K562 (cell line): ENCODE measurements around the gene RNF166. TPM values are rescaled to one million over a fixed set of nuclear protein-coding genes. Genes with fewer than 3 reads are reported as not detected.

Experiments
- ATAC-seq: fragments of 200-7000 bp; cut with Tn5 transposase; 3 replicates; pipeline ENCODE4 v1.9.1; 2020; ENCODE audit warnings: moderate library complexity
- BruUV-seq: library from RNA; stranded (reverse); fragments of 400-500 nt; replicated peaks from 2 replicates; lab custom pipeline; 2021; lab: Mats Ljungman, UMichigan
- CTCF ChIA-PET: fragments of 300-600 bp; formaldehyde crosslinking; extraction: SDS; loops from one replicate; lab custom pipeline; 2021; ENCODE audit warnings: low intra/inter-chr PET ratio; lab: Yijun Ruan, JAX
- POLR2A ChIA-PET: fragments of 300-600, 350-650 bp; sonication (Branson Sonifier 250); formaldehyde crosslinking; extraction: SDS; loops from one replicate; lab custom pipeline; 2021; ENCODE audit warnings: antibody characterized with exemption, inconsistent platforms; lab: Yijun Ruan, JAX
- DNase-seq, 4 experiments: peaks; one replicate each; pipeline versions ENCODE4 v3.0.0 to v3.0.0-alpha.2; 2011 to 2018; ENCODE audit warnings: low spot score in 3 of 4, mixed read lengths in 3 of 4; ENCODE audit errors: extremely low read depth in 1 of 4
- FAIRE-seq: peaks from 2 replicates; lab custom pipeline; 2011; peaks lifted over from hg19 to GRCh38; lab: Jason Lieb, UNC
- H2AFZ ChIP-seq: 2 replicates; pipeline ENCODE4 v1.6.0; 2011; ENCODE audit warnings: low read depth, low read length, control low read depth, inconsistent platforms
- H3K27ac ChIP-seq: fragments of 200-600 bp; 3 replicates; pipeline ENCODE4 v1.8.0; 2011; ENCODE audit warnings: low read depth, mild to moderate bottlenecking, control low read depth, inconsistent platforms, low read length, moderate library complexity, mixed read lengths; ENCODE audit errors: extremely low read depth
- H3K27me3 ChIP-seq, 2 experiments: fragments of 300-600 bp in 1 of 2; 2 replicates in 1 of 2; 3 replicates in 1 of 2; pipeline versions ENCODE4 v1.6.0 to v1.8.0; 2011; ENCODE audit warnings: inconsistent platforms in 2 of 2, low read length in 2 of 2, mild to moderate bottlenecking in 1 of 2, mixed read lengths in 1 of 2, moderate library complexity in 1 of 2; ENCODE audit not compliant: control insufficient read depth in 2 of 2, insufficient read depth in 2 of 2
- H3K36me3 ChIP-seq: fragments of 300-600 bp; 3 replicates; pipeline ENCODE4 v1.8.0; 2011; ENCODE audit warnings: mild to moderate bottlenecking, low read length, inconsistent platforms; ENCODE audit not compliant: control insufficient read depth, insufficient read depth
- H3K4me1 ChIP-seq, 2 experiments: fragments of 200-600 bp in 1 of 2; replicated peaks in 1 of 2; 2 replicates in 1 of 2; 3 replicates in 1 of 2; pipeline versions ENCODE4 v1.5.1 to v1.8.0; 2011; ENCODE audit warnings: inconsistent platforms in 2 of 2, low read length in 2 of 2, mild to moderate bottlenecking in 1 of 2, mixed read lengths in 1 of 2, moderate library complexity in 1 of 2; ENCODE audit not compliant: control insufficient read depth in 2 of 2, insufficient read depth in 2 of 2
- H3K4me2 ChIP-seq: 2 replicates; pipeline ENCODE4 v1.6.1; 2011; ENCODE audit warnings: low read length, control low read depth, inconsistent platforms, mixed read lengths; ENCODE audit not compliant: insufficient read depth
- H3K4me3 ChIP-seq: fragments of 200-600 bp; sonication (generic), shearing (Covaris generic); 2 replicates; pipeline ENCODE4 v1.5.1; 2016; ENCODE audit warnings: control low read depth, inconsistent platforms
- H3K79me2 ChIP-seq: fragments of 200-600 bp; 3 replicates; pipeline ENCODE4 v1.8.0; 2011; ENCODE audit warnings: low read length, inconsistent platforms; ENCODE audit not compliant: control insufficient read depth, insufficient read depth
- H3K9ac ChIP-seq, 2 experiments: 2 replicates each; pipeline versions ENCODE4 v1.6.0 to v1.6.1; 2011; ENCODE audit warnings: low read depth in 2 of 2, low read length in 2 of 2, control low read depth in 1 of 2, inconsistent platforms in 1 of 2, mild to moderate bottlenecking in 1 of 2, mixed read lengths in 1 of 2; ENCODE audit not compliant: insufficient read depth in 1 of 2
- H3K9me1 ChIP-seq: one replicate; pipeline ENCODE4 v1.6.0; 2011; ENCODE audit warnings: inconsistent platforms, mild to moderate bottlenecking, low read length, moderate library complexity; ENCODE audit not compliant: control insufficient read depth, insufficient read depth
- H3K9me3 ChIP-seq: replicated peaks from 2 replicates; pipeline ENCODE4 v1.5.1; 2011; ENCODE audit warnings: low read depth, low read length, inconsistent platforms; ENCODE audit not compliant: control insufficient read depth, insufficient read depth
- H4K20me1 ChIP-seq: replicated peaks from 2 replicates; pipeline ENCODE4 v1.6.1; 2011; ENCODE audit warnings: low read length, inconsistent platforms, mixed read lengths; ENCODE audit not compliant: control insufficient read depth, insufficient read depth
- PRPF4 ChIP-seq: fragments of 200-400 bp; formaldehyde crosslinking; IDR thresholded peaks from one replicate; pipeline ENCODE4 v1.6.1; 2017; ENCODE audit warnings: low read length, low read depth, mild to moderate bottlenecking; ENCODE audit not compliant: insufficient read depth, poor library complexity, severe bottlenecking
- RERE ChIP-seq: sonication (generic); formaldehyde crosslinking; IDR thresholded peaks from 2 replicates; pipeline ENCODE4 v1.8.0; 2023; ENCODE audit warnings: missing genetic modification reagents, mild to moderate bottlenecking, borderline replicate concordance
- TAF15 ChIP-seq: fragments of 200-400 bp; formaldehyde crosslinking; IDR thresholded peaks from 2 replicates; pipeline ENCODE4 v1.6.1; 2017; ENCODE audit warnings: mild to moderate bottlenecking, low read depth, low read length, moderate library complexity
- ZNF740 ChIP-seq, 3 experiments: fragments of 200-800 bp in 1 of 3; sonication (Bioruptor generic) in 1 of 3; sonication (generic) in 1 of 3; formaldehyde crosslinking in 1 of 3; IDR thresholded peaks; 2 replicates each; pipeline versions ENCODE4 v1.6.1 to v1.8.0; 2016 to 2022; ENCODE audit warnings: mild to moderate bottlenecking in 2 of 3, missing compliant biosample characterization in 2 of 3, missing genetic modification characterization in 2 of 3, missing genetic modification reagents in 1 of 3
- WGBS: fragments of 100-300 bp; shearing (Covaris generic); methylation state at CpG from one replicate; pipeline ENCODE4 v1.1.6; 2016; ENCODE audit warnings: low coverage, mixed read lengths; ENCODE audit not compliant: insufficient coverage; ENCODE audit errors: missing lambda C conversion rate; 5-methylcytosine and 5-hydroxymethylcytosine counted together
- in situ Hi-C: fragments of 300-500 bp; cut with MboI; formaldehyde crosslinking; loops from 4 replicates; pipeline ENCODE4 v1.15.0; 2018; ENCODE audit warnings: inconsistent platforms, mixed read lengths
- intact Hi-C: fragments of 100-400 bp; cut with micrococcal nuclease; formaldehyde crosslinking; loops from 2 replicates; pipeline ENCODE4 v1.14.2; 2022
- polyA plus RNA-seq, 8 experiments: library from polyadenylated mRNA; depleted of rRNA in 4 of 8; stranded (reverse) in 5 of 8; unstranded in 3 of 8; fragments of >200 nt; fragmentation: Nextera tagmentation in 2 of 8; fragmentation: Illumina TruSeq in 1 of 8; extraction: Ambion mirVana in 2 of 8; extraction: Trizol in 1 of 8; gene quantifications; 2 replicates each; pipeline versions ENCODE4 v1.2.1 to v1.2.3, GENCODE V29; 2011 to 2014; ENCODE audit warnings: inconsistent platforms in 1 of 8, missing spikeins in 1 of 8
- total RNA-seq, 7 experiments: library from RNA; depleted of rRNA in 6 of 7; stranded (reverse); fragments of >200 nt in 6 of 7; fragmentation: Illumina TruSeq in 2 of 7; extraction: Trizol in 2 of 7; gene quantifications; 2 replicates each; pipeline versions ENCODE4 v1.2.1 to v1.2.3, GENCODE V29; 2011 to 2021; ENCODE audit warnings: low replicate concordance in 1 of 7

The RNF166 gene
- total and polyA plus RNA-seq, 9 of the 15 experiments (the other 6 are each of a cell fraction or from before 2014, with no cell fraction given), result 0.56 to 60.3 (median 19.5) TPM

- no TSS peak for BruUV-seq
- Histone ChIP-seq H3K79me2 (peaks cover 37% of the 10 kb centered on the region), H3K9me3 (no peaks in the 10 kb centered on the region), H3K4me2 (no peak overlapping the region), H3K4me1 (peaks cover 11 to 91% of the 10 kb centered on the region in 2 experiments; a peak in 4 of 5 replicates)
- no peak for DNase-seq
- WGBS, result 83% methylated on average over 7 of the region's 8 CpGs
- TF ChIP-seq TAF15 (no peak), RERE (CRISPR knock-in tag) (0 out of 2 replicates have a peak, but pooled peaks have one; percentile 33), ZNF740 (CRISPR knock-in tag; IDR thresholded peaks at IDR 0.05) (no peak), ZNF740 (tag; IDR thresholded peaks at IDR 0.05) (no peak), PRPF4 (no peak)
- TF ChIP-seq, all 486 proteins: peak for 1
- CTCF ChIA-PET, result no interaction called here
- Histone ChIP-seq H3K36me3 (peaks cover 75% of the 10 kb centered on the region; the same call in 2 of the 3 replicates), H3K4me3 (no peak overlapping the region), H3K9ac (no peak overlapping the region; a peak in 1 of 4 replicates), H3K9me1 (no peaks in the 10 kb centered on the region), H3K27ac (no peak overlapping the region), H4K20me1 (peaks cover 9% of the 10 kb centered on the region; the same call in 1 of the 2 replicates), H3K27me3 (no peaks in the 10 kb centered on the region), H2AFZ (no peak overlapping the region)
- in situ Hi-C loops, result no loop called here
- POLR2A ChIA-PET, result interaction anchor here (0.6 to 1.1 kb wide), 2 partner anchors 9 to 829 kb away, joined by 3 to 4 read pairs; no protein-coding TSS in a partner anchor
- intact Hi-C loops, result no loop called here
- FAIRE-seq, result no peak
- ATAC-seq, result no peak
Measured at GRCh38 chr16:88652762-88653063, 53.5 kb downstream of the RNF166 start.
